Esophagus muscularis mucosa (tissue), 4 donors: ENCODE data around the gene PAX5. TPM values are rescaled to one million over a fixed set of nuclear protein-coding genes. Genes with fewer than 3 reads are reported as not detected.

Source experiments
- DNase-seq: peaks from one replicate; pipeline ENCODE4 v3.0.0-alpha.2; 2017; ENCODE audit errors: extremely low spot score
- H3K27ac ChIP-seq, 4 donors: fragments of 200-600 bp; sonication (generic); replicated peaks in 1 of 4; 1 replicate in 3 of 4; 2 replicates in 1 of 4; pipeline ENCODE4 v1.5.1; 2016 to 2019; ENCODE audit warnings: mild to moderate bottlenecking in 1 of 4
- H3K27me3 ChIP-seq, 4 donors: fragments of 200-600 bp; sonication (generic); one replicate each; pipeline versions ENCODE4 v1.5.1 to v1.6.0; 2016 to 2019
- H3K36me3 ChIP-seq, 4 donors: fragments of 200-600 bp; sonication (generic); one replicate each; pipeline ENCODE4 v1.5.1; 2016 to 2019
- H3K4me1 ChIP-seq, 4 donors: fragments of 200-600 bp; sonication (generic); one replicate each; pipeline ENCODE4 v1.5.1; 2016 to 2019
- H3K4me3 ChIP-seq, 4 donors: fragments of 200-600 bp; sonication (generic); 1 replicate in 2 of 4; 2 replicates in 2 of 4; pipeline ENCODE4 v1.5.1; 2016 to 2019; ENCODE audit warnings: mild to moderate bottlenecking in 4 of 4, moderate library complexity in 1 of 4
- H3K9me3 ChIP-seq, 4 donors: fragments of 200-600 bp; sonication (generic); 1 replicate in 3 of 4; 2 replicates in 1 of 4; pipeline ENCODE4 v1.5.1; 2016 to 2019
- CTCF ChIP-seq, 3 experiments: fragments of 200-600 bp in 2 of 3; fragments of 450-650 bp in 1 of 3; sonication (generic) in 2 of 3; IDR thresholded peaks; one replicate each; pipeline ENCODE4 v1.5.1; 2017 to 2019; ENCODE audit warnings: antibody characterized with exemption in 3 of 3, mild to moderate bottlenecking in 2 of 3, moderate library complexity in 1 of 3
- EP300 ChIP-seq: sonication (generic); formaldehyde crosslinking; IDR thresholded peaks from one replicate; pipeline ENCODE4 v1.6.1; 2017; ENCODE audit warnings: antibody characterized with exemption
- POLR2A ChIP-seq: fragments of 450-650 bp; IDR thresholded peaks from one replicate; pipeline ENCODE4 v1.6.1; 2017; ENCODE audit warnings: antibody characterized with exemption, moderate library complexity, mild to moderate bottlenecking, low read depth
- POLR2AphosphoS5 ChIP-seq, 2 donors: sonication (generic); formaldehyde crosslinking; IDR thresholded peaks; one replicate each; pipeline ENCODE4 v1.6.1; 2017; ENCODE audit warnings: antibody characterized with exemption in 2 of 2
- WGBS: methylation state at CpG from one replicate; pipeline ENCODE4 v1.1.5; 2018; 5-methylcytosine and 5-hydroxymethylcytosine counted together
- intact Hi-C: fragments of 100-400 bp; cut with DNase I; formaldehyde crosslinking; loops from one replicate; pipeline ENCODE4 v1.15.1; 2023
- total RNA-seq, 4 donors: library from RNA; depleted of rRNA; stranded (reverse); fragments of >200 nt; gene quantifications; one replicate each; pipeline versions ENCODE4 v1.1.0 to v1.2.1, GENCODE V29; 2016

Gene PAX5
- total RNA-seq, 4 donors from 2014 or later = 0.17 TPM; not detected in 3

GRCh38 chr9:36948051-36948450, 86.0 kb downstream of the PAX5 start:
- H3K27me3 ChIP-seq = peaks cover 0 to 16% (median 0%) of the 10 kb centered on the region in 4 donors
- 70% methylated on average over 9 of the region's 13 CpGs for WGBS
- no peak overlapping the region for H3K27ac ChIP-seq
- peaks cover 0 to 3% (median 0%) of the 10 kb centered on the region in 4 donors for H3K4me1 ChIP-seq
- no peak for DNase-seq
- H3K36me3 ChIP-seq = no peaks in the 10 kb centered on the region
- TF ChIP-seq POLR2AphosphoS5 (IDR thresholded peaks at IDR 0.05) = no peak
- no peak for TF ChIP-seq CTCF (IDR thresholded peaks at IDR 0.05)
- no peak for TF ChIP-seq EP300
- TF ChIP-seq POLR2A = no peak
- H3K9me3 ChIP-seq = no peaks in the 10 kb centered on the region
- intact Hi-C loops = no loop called here
- no peak overlapping the region for H3K4me3 ChIP-seq

DNA sequence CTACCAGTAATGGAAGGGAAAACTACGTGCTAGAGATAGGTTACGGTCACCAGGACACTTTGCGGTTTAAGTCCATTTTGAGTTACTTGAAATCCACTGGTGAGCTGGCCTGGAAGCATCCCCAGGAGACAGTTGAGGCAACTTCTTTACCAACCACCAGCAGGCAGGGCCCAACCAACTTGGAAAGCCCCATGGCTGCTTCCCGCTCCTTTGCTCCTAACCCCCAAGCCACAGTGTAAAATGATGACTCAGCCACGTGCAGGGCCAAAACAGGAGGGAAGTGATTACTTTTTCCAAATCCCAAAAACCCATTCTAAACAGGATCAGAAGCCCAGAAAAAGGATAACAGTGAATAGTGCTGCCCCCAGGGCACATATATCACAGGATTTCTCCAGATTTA, 87.4 kb downstream of the PAX5 start:
- TF ChIP-seq CTCF (IDR thresholded peaks at IDR 0.05) (no peak), POLR2A (no peak), EP300 (no peak), POLR2AphosphoS5 (IDR thresholded peaks at IDR 0.05) (no peak)
- no peak overlapping the region for H3K27ac ChIP-seq
- intact Hi-C loops = no loop called here

DNA sequence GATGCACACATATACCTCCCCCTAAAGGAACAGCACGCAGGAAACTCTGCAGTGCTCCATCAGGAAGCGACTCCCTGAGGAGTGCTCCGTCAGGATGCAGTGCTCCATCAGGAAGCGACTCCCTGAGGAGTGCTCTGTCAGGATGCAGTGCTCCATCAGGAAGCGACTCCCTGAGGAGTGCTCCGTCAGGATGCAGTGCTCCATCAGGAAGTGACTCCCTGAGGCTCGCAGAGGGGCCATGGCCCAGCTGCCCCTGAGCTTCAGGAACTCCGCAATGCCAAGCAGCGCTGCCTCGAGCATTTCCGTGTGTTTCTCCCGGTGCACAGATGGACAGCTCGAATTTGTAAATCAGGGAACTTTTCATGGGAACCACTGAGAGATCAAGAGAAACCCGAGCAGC, 88.1 kb downstream of the PAX5 start:
- Histone ChIP-seq H3K9me3 (no peaks in the 10 kb centered on the region), H3K27ac (no peak overlapping the region), H3K27me3 (peaks cover 0 to 18% (median 0%) of the 10 kb centered on the region in 4 donors), H3K4me3 (no peak overlapping the region), H3K4me1 (peaks cover 0 to 3% (median 0%) of the 10 kb centered on the region in 4 donors), H3K36me3 (no peaks in the 10 kb centered on the region)
- TF ChIP-seq POLR2A (no peak), POLR2AphosphoS5 (IDR thresholded peaks at IDR 0.05) (no peak)
- DNase-seq = no peak
- intact Hi-C loops = no loop called here
- 93% methylated on average over 5 of the region's 14 CpGs for WGBS

More for the DNA sequence above, 87.4 kb downstream of the PAX5 start:
- H3K4me3 ChIP-seq = no peak overlapping the region
- H3K9me3 ChIP-seq = no peaks in the 10 kb centered on the region
- H3K36me3 ChIP-seq = no peaks in the 10 kb centered on the region
- DNase-seq = no peak
- peaks cover 0 to 3% (median 0%) of the 10 kb centered on the region in 4 donors for H3K4me1 ChIP-seq
- peaks cover 0 to 16% (median 0%) of the 10 kb centered on the region in 4 donors for H3K27me3 ChIP-seq
- 68% methylated on average over 5 of the region's 5 CpGs for WGBS

DNA sequence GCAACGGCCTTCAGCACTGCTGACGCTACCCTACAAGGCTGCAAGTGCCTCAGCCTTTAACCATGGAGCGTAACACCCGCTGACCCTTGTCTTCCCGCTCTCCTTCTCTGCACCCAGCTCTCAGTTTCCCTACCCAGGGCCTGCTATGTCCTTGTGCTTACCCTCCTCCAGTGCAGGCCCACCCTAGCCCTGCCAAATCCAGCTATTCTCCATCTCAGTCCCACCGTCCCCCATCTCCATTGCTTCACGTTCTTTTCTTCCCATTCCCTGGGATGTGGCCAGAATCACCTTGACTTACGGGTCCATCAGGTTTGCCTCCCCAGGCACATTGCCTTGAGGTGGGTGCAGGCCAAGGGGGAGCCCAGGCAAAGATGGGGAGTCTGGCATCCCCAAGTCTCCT, 91.2 kb downstream of the PAX5 start:
- Histone ChIP-seq H3K4me1 (peaks cover 0 to 3% (median 0%) of the 10 kb centered on the region in 4 donors), H3K36me3 (no peaks in the 10 kb centered on the region), H3K27me3 (peaks cover 0 to 17% (median 2%) of the 10 kb centered on the region in 4 donors), H3K4me3 (no peak overlapping the region), H3K9me3 (no peaks in the 10 kb centered on the region), H3K27ac (no peak overlapping the region)
- intact Hi-C loops = no loop called here
- no peak for DNase-seq
- TF ChIP-seq POLR2AphosphoS5 (IDR thresholded peaks at IDR 0.05) (no peak), CTCF (IDR thresholded peaks at IDR 0.05) (no peak), POLR2A (no peak), EP300 (no peak)
- 89% methylated on average over 8 of the region's 8 CpGs for WGBS

DNA sequence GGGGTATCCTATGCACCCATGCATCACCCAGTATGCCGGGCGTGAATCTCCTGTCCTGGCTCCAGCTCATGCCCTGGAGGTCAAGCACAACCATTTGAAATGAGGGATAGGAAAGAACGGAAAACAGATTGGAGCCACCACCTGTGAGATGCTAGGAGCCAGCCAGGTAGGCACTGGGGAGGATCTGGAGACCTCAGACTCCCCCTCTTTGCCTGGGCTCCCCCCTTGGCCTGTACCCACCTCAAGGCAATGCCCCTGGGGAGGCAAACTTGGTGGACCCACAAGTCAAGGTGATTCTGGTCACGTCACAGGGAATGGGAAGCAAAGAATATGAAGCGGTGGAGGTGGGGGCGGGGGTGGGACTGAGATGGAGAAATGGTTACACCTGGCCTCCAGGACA, 92.6 kb downstream of the PAX5 start:
- H3K27ac ChIP-seq = no peak overlapping the region
- peaks cover 0 to 17% (median 2%) of the 10 kb centered on the region in 4 donors for H3K27me3 ChIP-seq
- H3K9me3 ChIP-seq = no peaks in the 10 kb centered on the region
- H3K4me1 ChIP-seq = peaks cover 0 to 3% (median 0%) of the 10 kb centered on the region in 4 donors
- intact Hi-C loops = no loop called here
- no peaks in the 10 kb centered on the region for H3K36me3 ChIP-seq
- no peak for TF ChIP-seq CTCF (IDR thresholded peaks at IDR 0.05)
- TF ChIP-seq POLR2AphosphoS5 (IDR thresholded peaks at IDR 0.05) = no peak
- TF ChIP-seq POLR2A = no peak
- no peak for TF ChIP-seq EP300
- no peak overlapping the region for H3K4me3 ChIP-seq
- WGBS = 88% methylated on average over 5 of the region's 6 CpGs
- DNase-seq = no peak
